ENCODE results near the gene GORASP1. TPM values are rescaled to one million over a fixed set of nuclear protein-coding genes. Genes with fewer than 3 reads are reported as not detected.

The GORASP1 gene
- total and polyA plus RNA-seq, 2 experiments from 2014 or later, result 10.3 to 38.3 TPM

DNA sequence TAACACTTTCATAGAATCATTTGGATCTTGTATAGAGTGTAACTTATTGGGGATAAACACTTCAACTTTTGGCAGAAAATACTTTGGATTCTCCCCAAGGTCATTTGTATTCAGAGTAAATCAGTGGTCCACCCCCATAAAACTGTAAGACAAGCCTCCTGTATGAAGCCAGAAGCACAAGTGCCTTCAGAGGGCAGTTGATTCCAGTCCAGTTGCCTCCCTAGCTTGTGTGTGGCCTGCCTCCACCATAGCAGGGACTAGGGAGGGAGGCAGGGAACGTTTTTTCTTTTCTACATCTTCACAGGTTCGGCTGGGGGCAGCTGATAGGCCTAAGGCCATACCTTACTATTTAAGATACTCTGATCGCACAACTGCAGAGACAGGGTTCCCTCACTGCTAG lies 11.6 kb downstream of the GORASP1 start:
- Mint-ChIP-seq H3K4me3 (no peak overlapping the region), H3K27me3 (ENCODE audit: insufficient read depth, low read depth, poor library complexity) (peaks cover 4% of the 10 kb centered on the region), H3K9me3 (no peaks in the 10 kb centered on the region), H3K27ac (no peak overlapping the region), H3K4me1 (no peaks in the 10 kb centered on the region; the same call in 2 of the 3 replicates), H3K36me3 (ENCODE audit: low read depth) (peaks cover 40% of the 10 kb centered on the region)
- H4K20me1 ChIP-seq (replicated peaks; ENCODE audit: insufficient read depth), result no peaks in the 10 kb centered on the region; the same call in 1 of the 2 replicates
- no peak for TF ChIP-seq STAT1 (IDR thresholded peaks at IDR 0.05; ENCODE audit: unreplicated experiment)
- H3K4me3 ChIP-seq, result no peak overlapping the region
- no peak overlapping the region for H3K4me2 ChIP-seq
- no peaks in the 10 kb centered on the region for H3K27me3 ChIP-seq (ENCODE audit: insufficient read depth)
- H3K79me2 ChIP-seq (replicated peaks; ENCODE audit: insufficient read depth), result no peaks in the 10 kb centered on the region
- ATAC-seq (no peak), DNase-seq (ENCODE audit: low spot score) (no peak)
- H3K9me2 ChIP-seq (ENCODE audit: insufficient read depth), result no peaks in the 10 kb centered on the region
- H3F3A ChIP-seq (replicated peaks; ENCODE audit: low read depth), result no peaks in the 10 kb centered on the region
- H3K4me1 ChIP-seq (ENCODE audit: insufficient read depth), result no peaks in the 10 kb centered on the region
- no peak overlapping the region for H2AFZ ChIP-seq
- H3K27ac ChIP-seq (ENCODE audit: low read depth), result no peak overlapping the region
- H3K36me3 ChIP-seq (ENCODE audit: insufficient read depth), result peaks cover 23% of the 10 kb centered on the region

DNA sequence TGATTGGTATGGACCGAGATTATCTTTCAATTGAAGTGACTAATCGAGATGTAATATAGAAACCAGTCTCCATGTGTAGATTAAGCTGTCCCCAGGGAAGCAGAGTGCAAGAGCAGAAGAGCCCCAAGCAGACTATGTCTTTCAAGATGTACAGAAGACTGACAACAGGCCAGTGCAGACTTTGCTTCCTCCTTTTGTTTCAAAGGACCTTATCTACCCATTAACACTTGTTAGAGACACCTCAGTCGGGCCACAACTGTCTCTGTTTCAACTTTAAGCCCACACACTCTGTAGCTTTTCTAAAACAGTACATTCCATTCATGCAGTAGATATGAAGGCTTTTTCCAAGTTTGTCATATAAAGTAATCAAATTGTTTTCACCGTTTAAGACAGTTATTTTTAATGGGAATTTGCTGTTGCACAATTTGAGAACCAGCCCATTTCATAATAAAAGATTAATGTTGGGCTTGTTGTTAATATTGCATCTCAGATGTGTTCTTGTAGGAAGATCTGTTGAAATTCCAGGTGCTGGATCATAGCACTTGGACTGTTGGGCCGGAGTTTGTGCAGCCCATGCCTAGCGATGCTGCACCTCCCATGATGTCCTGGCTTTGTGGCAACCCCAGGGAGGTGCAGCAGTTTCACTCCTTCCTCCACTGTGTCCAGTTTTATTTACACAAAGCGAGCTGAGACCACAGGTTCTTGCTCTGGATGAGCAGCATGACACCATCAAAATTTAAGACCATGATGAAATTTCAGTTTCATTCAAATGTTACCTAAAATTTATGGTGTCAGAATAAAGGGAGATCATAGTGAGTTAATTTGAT lies 12.4 kb downstream of the GORASP1 start:
- Mint-ChIP-seq H3K4me1 (no peaks in the 10 kb centered on the region; the same call in 2 of the 3 replicates), H3K27me3 (ENCODE audit: insufficient read depth, low read depth, poor library complexity) (peaks cover 4% of the 10 kb centered on the region), H3K27ac (no peak overlapping the region), H3K4me3 (no peak overlapping the region), H3K9me3 (no peaks in the 10 kb centered on the region), H3K36me3 (ENCODE audit: low read depth) (peaks cover 40% of the 10 kb centered on the region)
- Histone ChIP-seq H3K27me3 (ENCODE audit: insufficient read depth) (no peaks in the 10 kb centered on the region), H3K9me2 (ENCODE audit: insufficient read depth) (no peaks in the 10 kb centered on the region), H3K4me3 (no peak overlapping the region), H3K27ac (ENCODE audit: low read depth) (no peak overlapping the region), H3K36me3 (ENCODE audit: insufficient read depth) (peaks cover 27% of the 10 kb centered on the region), H3K4me2 (no peak overlapping the region), H4K20me1 (replicated peaks; ENCODE audit: insufficient read depth) (no peaks in the 10 kb centered on the region; the same call in 1 of the 2 replicates), H2AFZ (no peak overlapping the region), H3K4me1 (ENCODE audit: insufficient read depth) (no peaks in the 10 kb centered on the region), H3K79me2 (replicated peaks; ENCODE audit: insufficient read depth) (no peaks in the 10 kb centered on the region), H3F3A (replicated peaks; ENCODE audit: low read depth) (no peaks in the 10 kb centered on the region)
- DNase-seq (ENCODE audit: low spot score), result no peak
- ATAC-seq, result no peak
- no peak for TF ChIP-seq EZH2phosphoT487 (IDR thresholded peaks at IDR 0.05; ENCODE audit: unreplicated experiment)
- TF ChIP-seq CTCF (conservative IDR thresholded peaks at IDR 0.05; ENCODE audit: low read depth in 2 of 2), result no peak
- no peak for TF ChIP-seq ZNF114 (CRISPR knock-in tag; IDR thresholded peaks at IDR 0.05)
- TF ChIP-seq EZH2 (IDR thresholded peaks at IDR 0.05; ENCODE audit: low read depth, unreplicated experiment), result no peak
- no peak for TF ChIP-seq JUNB (IDR thresholded peaks at IDR 0.05; ENCODE audit: unreplicated experiment)
- TF ChIP-seq NANOG (IDR thresholded peaks at IDR 0.05; ENCODE audit: borderline replicate concordance), result no peak
- TF ChIP-seq, protein P1, sequence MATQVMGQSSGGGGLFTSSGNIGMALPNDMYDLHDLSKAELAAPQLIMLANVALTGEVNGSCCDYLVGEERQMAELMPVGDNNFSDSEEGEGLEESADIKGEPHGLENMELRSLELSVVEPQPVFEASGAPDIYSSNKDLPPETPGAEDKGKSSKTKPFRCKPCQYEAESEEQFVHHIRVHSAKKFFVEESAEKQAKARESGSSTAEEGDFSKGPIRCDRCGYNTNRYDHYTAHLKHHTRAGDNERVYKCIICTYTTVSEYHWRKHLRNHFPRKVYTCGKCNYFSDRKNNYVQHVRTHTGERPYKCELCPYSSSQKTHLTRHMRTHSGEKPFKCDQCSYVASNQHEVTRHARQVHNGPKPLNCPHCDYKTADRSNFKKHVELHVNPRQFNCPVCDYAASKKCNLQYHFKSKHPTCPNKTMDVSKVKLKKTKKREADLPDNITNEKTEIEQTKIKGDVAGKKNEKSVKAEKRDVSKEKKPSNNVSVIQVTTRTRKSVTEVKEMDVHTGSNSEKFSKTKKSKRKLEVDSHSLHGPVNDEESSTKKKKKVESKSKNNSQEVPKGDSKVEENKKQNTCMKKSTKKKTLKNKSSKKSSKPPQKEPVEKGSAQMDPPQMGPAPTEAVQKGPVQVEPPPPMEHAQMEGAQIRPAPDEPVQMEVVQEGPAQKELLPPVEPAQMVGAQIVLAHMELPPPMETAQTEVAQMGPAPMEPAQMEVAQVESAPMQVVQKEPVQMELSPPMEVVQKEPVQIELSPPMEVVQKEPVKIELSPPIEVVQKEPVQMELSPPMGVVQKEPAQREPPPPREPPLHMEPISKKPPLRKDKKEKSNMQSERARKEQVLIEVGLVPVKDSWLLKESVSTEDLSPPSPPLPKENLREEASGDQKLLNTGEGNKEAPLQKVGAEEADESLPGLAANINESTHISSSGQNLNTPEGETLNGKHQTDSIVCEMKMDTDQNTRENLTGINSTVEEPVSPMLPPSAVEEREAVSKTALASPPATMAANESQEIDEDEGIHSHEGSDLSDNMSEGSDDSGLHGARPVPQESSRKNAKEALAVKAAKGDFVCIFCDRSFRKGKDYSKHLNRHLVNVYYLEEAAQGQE (IDR thresholded peaks at IDR 0.05; ENCODE audit: unreplicated experiment), result no peak
- TF ChIP-seq, protein P2, sequence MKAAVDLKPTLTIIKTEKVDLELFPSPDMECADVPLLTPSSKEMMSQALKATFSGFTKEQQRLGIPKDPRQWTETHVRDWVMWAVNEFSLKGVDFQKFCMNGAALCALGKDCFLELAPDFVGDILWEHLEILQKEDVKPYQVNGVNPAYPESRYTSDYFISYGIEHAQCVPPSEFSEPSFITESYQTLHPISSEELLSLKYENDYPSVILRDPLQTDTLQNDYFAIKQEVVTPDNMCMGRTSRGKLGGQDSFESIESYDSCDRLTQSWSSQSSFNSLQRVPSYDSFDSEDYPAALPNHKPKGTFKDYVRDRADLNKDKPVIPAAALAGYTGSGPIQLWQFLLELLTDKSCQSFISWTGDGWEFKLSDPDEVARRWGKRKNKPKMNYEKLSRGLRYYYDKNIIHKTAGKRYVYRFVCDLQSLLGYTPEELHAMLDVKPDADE (IDR thresholded peaks at IDR 0.05), result no peak
- TF ChIP-seq ZNF331 (CRISPR knock-in tag; IDR thresholded peaks at IDR 0.05; ENCODE audit: low read depth), result no peak
- no peak for TF ChIP-seq STAT1 (IDR thresholded peaks at IDR 0.05; ENCODE audit: unreplicated experiment)
- no peak for TF ChIP-seq POLR2AphosphoS5 (IDR thresholded peaks at IDR 0.05; ENCODE audit: low read depth)
